ENCODE results near the gene ZNF444.

- no peak for TF ChIP-seq CTCF (IDR thresholded peaks at IDR 0.05)
- TF ChIP-seq PRRX2 (CRISPR knock-in tag; IDR thresholded peaks at IDR 0.05) = no peak
- no peak for TF ChIP-seq CREB1 (CRISPR knock-in tag; IDR thresholded peaks at IDR 0.05)
- no peak for TF ChIP-seq ATF6 (CRISPR knock-in tag; IDR thresholded peaks at IDR 0.05)
- TF ChIP-seq ZMAT4 (CRISPR knock-in tag; IDR thresholded peaks at IDR 0.05) = no peak
- TF ChIP-seq MLX (CRISPR knock-in tag; IDR thresholded peaks at IDR 0.05) = no peak
- TF ChIP-seq ZBTB21 (CRISPR knock-in tag; IDR thresholded peaks at IDR 0.05; ENCODE audit: borderline replicate concordance) = no peak
- TF ChIP-seq CREM (CRISPR knock-in tag; IDR thresholded peaks at IDR 0.05) = no peak
- TF ChIP-seq ARID4B (CRISPR knock-in tag; IDR thresholded peaks at IDR 0.05; ENCODE audit: borderline replicate concordance) = no peak
- TF ChIP-seq AFF4 (CRISPR knock-in tag; IDR thresholded peaks at IDR 0.05; ENCODE audit: borderline replicate concordance) = no peak
Observed at GRCh38 chr19:56118666-56119581, 22.2 kb upstream of the ZNF444 start.
